C4-2B (cell line): Measurements from ENCODE around the gene FAM20C.

ENCODE experiments used
- ZFX ChIP-seq: fragments of 450-650 bp; IDR thresholded peaks from 2 replicates; pipeline ENCODE4 v1.6.1; 2017
- TF ChIP-seq, protein P1 (sequence below): fragments of 450-650 bp; conservative IDR thresholded peaks from 2 replicates; pipeline ENCODE4 v1.5.1; 2017; ENCODE audit warnings: mild to moderate bottlenecking

GRCh38 chr7:226281-226895 is 34.0 kb downstream of the FAM20C start:
- TF ChIP-seq, protein P1, sequence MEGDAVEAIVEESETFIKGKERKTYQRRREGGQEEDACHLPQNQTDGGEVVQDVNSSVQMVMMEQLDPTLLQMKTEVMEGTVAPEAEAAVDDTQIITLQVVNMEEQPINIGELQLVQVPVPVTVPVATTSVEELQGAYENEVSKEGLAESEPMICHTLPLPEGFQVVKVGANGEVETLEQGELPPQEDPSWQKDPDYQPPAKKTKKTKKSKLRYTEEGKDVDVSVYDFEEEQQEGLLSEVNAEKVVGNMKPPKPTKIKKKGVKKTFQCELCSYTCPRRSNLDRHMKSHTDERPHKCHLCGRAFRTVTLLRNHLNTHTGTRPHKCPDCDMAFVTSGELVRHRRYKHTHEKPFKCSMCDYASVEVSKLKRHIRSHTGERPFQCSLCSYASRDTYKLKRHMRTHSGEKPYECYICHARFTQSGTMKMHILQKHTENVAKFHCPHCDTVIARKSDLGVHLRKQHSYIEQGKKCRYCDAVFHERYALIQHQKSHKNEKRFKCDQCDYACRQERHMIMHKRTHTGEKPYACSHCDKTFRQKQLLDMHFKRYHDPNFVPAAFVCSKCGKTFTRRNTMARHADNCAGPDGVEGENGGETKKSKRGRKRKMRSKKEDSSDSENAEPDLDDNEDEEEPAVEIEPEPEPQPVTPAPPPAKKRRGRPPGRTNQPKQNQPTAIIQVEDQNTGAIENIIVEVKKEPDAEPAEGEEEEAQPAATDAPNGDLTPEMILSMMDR, result no peak
- TF ChIP-seq ZFX, result no peak
